Activated T-helper 17 cell treated with anti-CD3 and anti-CD28 coated beads, Interleukin-2, amount 50 U/mL, for 72 hours (primary cell): Measurements from ENCODE around the gene FOXN1. TPM values are rescaled to one million over a fixed set of nuclear protein-coding genes. Genes with fewer than 3 reads are reported as not detected.

Experiments
- ATAC-seq: fragments of 150-1000 bp; cut with Tn5 transposase; replicated peaks from 2 replicates; pipeline ENCODE4 v1.10.0; 2021; ENCODE audit warnings: mild to moderate bottlenecking, moderate library complexity
- H3K27ac Mint-ChIP-seq: one replicate; pipeline ENCODE4 v1.8.0; 2022; ENCODE audit warnings: mixed read lengths
- H3K27me3 Mint-ChIP-seq: one replicate; pipeline ENCODE4 v1.8.0; 2022; ENCODE audit warnings: mixed read lengths
- H3K36me3 Mint-ChIP-seq: one replicate; pipeline ENCODE4 v1.8.0; 2022; ENCODE audit warnings: low read depth, mild to moderate bottlenecking, mixed read lengths
- H3K4me1 Mint-ChIP-seq: one replicate; pipeline ENCODE4 v1.8.0; 2022; ENCODE audit warnings: mixed read lengths
- H3K4me3 Mint-ChIP-seq: one replicate; pipeline ENCODE4 v1.8.0; 2022; ENCODE audit warnings: mild to moderate bottlenecking, mixed read lengths
- H3K9me3 Mint-ChIP-seq: one replicate; pipeline ENCODE4 v1.8.0; 2022; ENCODE audit warnings: mixed read lengths
- total RNA-seq, 2 donors: library from RNA; stranded (reverse); gene quantifications; one replicate each; pipeline ENCODE4 v1.2.3, GENCODE V29; 2022

The FOXN1 gene
- total RNA-seq, 2 donors from 2014 or later: not detected

DNA sequence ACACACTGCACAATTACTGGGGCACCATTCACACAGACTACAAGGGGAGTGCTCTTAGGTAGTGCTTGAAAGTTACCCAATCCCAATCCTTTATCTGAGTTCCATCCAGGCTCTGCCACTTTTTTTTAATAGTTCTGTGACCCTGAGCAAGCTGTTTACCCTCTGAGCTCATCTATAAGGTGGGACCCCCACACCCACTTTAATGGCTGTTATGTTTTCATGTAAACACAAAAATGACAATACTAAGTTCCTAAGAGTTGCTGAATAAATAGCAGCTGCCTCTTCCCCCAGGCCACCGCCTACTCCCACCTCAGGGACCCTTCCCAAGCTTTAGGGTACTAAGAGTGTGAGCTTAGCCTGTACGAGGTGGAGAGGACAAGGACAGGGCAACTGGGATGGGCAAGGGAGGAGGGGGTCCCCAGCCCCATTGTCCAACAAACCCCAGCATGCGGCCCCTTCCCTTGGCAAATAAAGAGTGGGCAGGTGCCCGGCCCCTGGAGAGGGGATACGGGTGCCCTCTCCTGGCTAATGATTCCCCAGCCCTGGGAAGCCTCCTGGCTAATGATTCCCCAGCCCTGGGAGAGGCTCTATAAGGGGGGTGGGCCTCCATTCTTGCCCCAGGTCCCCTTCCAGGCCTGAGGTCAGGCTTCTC is 18.1 kb upstream of the FOXN1 start:
- H3K36me3 Mint-ChIP-seq: no peaks in the 10 kb centered on the region
- ATAC-seq: no peak

DNA sequence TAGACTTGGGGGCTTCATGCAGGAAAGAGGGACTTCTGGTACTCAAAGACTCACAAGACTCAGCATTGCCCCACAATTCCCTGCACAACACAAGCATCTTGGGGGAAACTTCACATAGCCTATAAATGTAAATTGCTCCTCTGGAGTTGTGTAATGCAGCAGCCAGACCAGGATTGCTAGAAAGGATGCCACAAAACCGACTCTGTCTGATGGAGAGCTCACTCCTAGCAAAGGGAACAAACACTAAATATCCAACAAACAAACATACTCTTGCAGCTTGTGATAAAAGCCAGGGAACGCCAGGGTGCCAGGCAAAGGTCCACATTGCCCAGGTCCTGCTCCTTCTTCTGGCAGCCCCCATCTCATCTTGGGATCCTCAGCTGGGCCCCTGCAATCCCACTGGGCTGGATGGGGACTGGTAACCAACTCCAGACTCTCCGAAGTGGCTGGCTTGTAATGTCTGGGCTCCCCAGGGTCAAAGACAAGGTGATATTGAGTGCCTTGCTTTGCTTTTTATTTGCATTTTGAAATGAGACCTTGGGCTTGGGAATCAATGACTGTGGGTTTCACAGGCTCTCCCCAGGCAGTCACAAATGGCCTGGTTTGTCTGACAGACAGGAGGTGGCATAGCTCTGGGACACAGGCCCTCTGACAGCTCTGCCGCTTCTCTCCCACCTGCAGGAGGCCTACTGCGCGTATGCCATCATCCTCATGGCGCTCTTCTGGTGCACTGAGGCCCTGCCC is 17.4 kb upstream of the FOXN1 start:
- no peaks in the 10 kb centered on the region for H3K4me1 Mint-ChIP-seq
- no peaks in the 10 kb centered on the region for H3K9me3 Mint-ChIP-seq
- no peak overlapping the region for H3K4me3 Mint-ChIP-seq
- no peak for ATAC-seq
- peaks cover 5% of the 10 kb centered on the region for H3K27me3 Mint-ChIP-seq
- H3K36me3 Mint-ChIP-seq: no peaks in the 10 kb centered on the region
- no peak overlapping the region for H3K27ac Mint-ChIP-seq

More for the DNA sequence above, 18.1 kb upstream of the FOXN1 start:
- no peak overlapping the region for H3K27ac Mint-ChIP-seq
- H3K9me3 Mint-ChIP-seq: no peaks in the 10 kb centered on the region
- peaks cover 5% of the 10 kb centered on the region for H3K27me3 Mint-ChIP-seq
- H3K4me1 Mint-ChIP-seq: no peaks in the 10 kb centered on the region
- H3K4me3 Mint-ChIP-seq: no peak overlapping the region

DNA sequence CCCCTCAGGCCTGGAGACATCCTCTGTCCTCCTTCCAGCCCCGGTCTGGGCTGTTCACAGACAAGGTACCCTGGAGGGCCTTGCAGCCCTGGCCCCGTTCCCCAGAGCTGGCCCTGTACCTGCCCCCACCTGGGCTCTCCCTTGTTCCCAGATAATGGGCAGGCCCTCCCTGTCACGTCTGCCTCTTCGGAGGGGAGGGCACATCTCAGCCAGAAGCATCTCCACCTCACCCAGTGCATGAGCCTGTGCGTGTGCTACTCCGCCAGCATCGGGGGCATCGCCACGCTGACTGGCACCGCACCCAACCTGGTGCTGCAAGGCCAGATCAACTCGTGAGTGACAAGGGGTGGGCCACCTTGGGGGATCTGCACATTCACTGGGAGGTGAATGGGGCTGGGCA is 14.9 kb upstream of the FOXN1 start:
- Mint-ChIP-seq H3K27me3 (peaks cover 5% of the 10 kb centered on the region), H3K36me3 (no peaks in the 10 kb centered on the region), H3K4me1 (no peaks in the 10 kb centered on the region), H3K27ac (no peak overlapping the region), H3K4me3 (no peak overlapping the region), H3K9me3 (no peaks in the 10 kb centered on the region)
- ATAC-seq: no peak

DNA sequence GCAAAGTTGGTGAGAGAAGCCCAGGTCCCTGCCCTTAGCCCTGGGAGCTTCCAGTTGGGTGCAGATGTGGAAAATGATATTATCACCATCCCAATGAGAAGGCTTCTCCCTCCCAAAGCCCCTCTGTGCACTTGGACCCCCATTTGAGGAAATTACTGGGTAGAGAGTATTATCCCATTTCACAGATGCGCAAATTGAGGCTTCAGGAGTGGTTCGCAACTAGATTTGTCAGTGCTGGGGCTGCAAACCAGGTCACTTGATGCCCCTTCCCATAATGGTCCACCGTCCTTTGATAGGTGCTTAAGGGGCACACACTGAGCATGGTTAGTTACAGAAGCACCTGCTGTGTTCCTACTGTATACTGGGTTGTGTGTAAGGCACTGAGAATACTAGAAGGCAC is 14.3 kb upstream of the FOXN1 start:
- ATAC-seq: no peak
- H3K27me3 Mint-ChIP-seq: peaks cover 5% of the 10 kb centered on the region

DNA sequence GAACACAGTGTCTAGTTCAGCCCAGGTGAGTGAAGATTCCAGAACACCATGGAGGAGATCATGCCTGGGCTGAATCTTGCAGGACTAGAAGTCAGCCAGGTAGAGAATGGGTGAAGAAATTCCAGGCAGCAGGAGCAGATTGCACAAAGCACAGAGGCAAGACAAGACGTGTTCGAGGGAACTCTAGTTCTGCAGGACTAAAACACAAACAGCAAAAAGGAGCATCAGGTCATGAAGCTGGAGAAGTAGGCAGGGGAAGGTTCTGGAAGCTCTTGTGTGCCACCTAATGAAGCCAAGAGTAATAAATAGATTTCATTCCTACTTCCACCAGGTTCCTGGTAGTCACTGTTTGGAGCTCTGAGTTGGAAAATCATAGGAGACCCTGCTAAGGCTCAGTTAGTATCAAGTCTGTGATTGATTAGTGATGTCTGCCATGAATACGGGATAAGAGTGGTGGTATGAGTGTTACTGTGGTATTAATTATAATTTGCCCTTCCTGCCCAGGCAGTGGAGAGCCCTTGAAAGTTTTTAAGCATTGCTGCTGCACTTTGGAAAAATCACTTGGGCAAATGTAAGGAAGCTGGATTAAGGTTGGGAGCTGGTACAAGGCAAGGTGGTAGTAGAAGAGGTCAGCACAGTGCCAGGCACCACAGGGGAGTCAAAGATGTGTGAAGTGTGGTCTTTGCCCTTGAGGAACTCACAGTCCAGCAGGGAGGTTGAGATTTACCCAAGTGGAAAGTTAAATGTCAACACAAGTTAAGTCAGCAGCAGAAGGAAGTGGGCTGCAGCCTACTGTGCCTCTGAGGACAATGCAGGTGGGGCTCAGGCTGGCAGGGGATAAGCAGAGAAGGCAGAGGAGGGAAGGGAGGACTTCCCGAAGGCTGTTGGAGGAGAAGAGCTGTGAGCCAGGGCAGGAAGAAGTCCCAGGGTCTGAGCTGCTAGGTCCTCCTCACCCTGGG is 13.5 kb upstream of the FOXN1 start:
- H3K4me1 Mint-ChIP-seq: no peaks in the 10 kb centered on the region
- no peak for ATAC-seq
- H3K36me3 Mint-ChIP-seq: no peaks in the 10 kb centered on the region
- no peak overlapping the region for H3K4me3 Mint-ChIP-seq
- H3K9me3 Mint-ChIP-seq: no peaks in the 10 kb centered on the region
- H3K27ac Mint-ChIP-seq: no peak overlapping the region
- H3K27me3 Mint-ChIP-seq: peaks cover 5% of the 10 kb centered on the region

More for the DNA sequence above, 14.3 kb upstream of the FOXN1 start:
- Mint-ChIP-seq H3K9me3 (no peaks in the 10 kb centered on the region), H3K27ac (no peak overlapping the region), H3K4me3 (no peak overlapping the region), H3K36me3 (no peaks in the 10 kb centered on the region), H3K4me1 (no peaks in the 10 kb centered on the region)

DNA sequence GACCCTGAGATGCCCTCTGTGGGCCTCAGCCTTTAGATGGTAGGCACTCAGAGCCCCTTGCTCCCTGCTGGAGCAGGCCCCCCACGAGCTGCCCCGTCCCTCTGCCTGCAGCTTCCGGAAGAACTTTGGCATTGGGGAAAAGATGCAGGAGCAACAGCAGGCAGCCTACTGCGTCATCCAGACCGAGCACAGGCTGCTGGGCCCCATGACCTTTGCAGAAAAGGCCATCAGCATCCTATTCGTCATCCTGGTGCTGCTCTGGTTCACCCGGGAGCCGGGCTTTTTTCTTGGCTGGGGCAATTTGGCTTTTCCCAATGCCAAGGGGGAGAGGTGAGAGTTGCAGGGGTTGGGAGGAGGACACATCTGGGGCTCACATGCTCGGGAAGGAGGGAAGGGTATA is 12.7 kb upstream of the FOXN1 start:
- no peak overlapping the region for H3K27ac Mint-ChIP-seq

DNA sequence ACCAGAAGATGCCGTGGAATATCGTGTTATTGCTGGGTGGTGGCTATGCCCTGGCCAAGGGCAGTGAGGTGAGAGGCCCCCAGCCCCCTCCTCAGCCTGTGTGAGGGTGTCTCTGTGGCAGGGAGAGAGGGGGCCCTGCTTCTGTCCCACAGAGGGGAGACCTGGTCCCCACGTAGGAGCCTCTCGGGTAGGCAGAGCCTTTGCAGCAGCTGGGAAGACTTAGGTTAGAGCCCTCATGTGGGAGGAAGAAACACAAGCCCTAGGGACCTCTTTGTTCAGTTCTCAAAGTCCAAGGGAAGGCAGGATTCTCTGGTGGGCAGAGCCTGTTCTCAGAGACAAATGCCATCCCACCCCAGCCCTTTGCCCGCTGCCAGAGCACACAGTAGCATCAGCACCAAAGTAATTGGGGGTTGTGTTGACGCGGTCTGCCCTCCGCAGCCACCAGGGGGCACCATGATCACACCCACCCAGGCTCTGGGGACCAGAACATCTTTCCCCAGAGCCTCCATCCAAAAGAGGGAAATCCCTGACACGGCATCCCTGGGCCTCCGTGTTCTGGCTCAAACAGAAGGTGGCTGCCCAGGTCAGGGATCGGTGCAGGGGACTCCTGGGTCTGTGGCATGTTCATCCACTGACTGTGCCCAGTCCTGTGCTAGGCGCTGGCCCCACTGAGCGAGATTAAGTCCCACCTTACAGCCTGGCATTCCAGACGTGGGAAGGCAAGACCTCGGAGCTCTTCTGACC is 11.5 kb upstream of the FOXN1 start:
- peaks cover 5% of the 10 kb centered on the region for H3K27me3 Mint-ChIP-seq
- H3K4me3 Mint-ChIP-seq: no peak overlapping the region
- ATAC-seq: peak; percentile 87
- H3K27ac Mint-ChIP-seq: no peak overlapping the region
- H3K4me1 Mint-ChIP-seq: no peaks in the 10 kb centered on the region
- no peaks in the 10 kb centered on the region for H3K9me3 Mint-ChIP-seq
- no peaks in the 10 kb centered on the region for H3K36me3 Mint-ChIP-seq

More for the DNA sequence above, 12.7 kb upstream of the FOXN1 start:
- Mint-ChIP-seq H3K36me3 (no peaks in the 10 kb centered on the region), H3K4me3 (no peak overlapping the region), H3K27me3 (peaks cover 5% of the 10 kb centered on the region), H3K4me1 (no peaks in the 10 kb centered on the region), H3K9me3 (no peaks in the 10 kb centered on the region)
- no peak for ATAC-seq

DNA sequence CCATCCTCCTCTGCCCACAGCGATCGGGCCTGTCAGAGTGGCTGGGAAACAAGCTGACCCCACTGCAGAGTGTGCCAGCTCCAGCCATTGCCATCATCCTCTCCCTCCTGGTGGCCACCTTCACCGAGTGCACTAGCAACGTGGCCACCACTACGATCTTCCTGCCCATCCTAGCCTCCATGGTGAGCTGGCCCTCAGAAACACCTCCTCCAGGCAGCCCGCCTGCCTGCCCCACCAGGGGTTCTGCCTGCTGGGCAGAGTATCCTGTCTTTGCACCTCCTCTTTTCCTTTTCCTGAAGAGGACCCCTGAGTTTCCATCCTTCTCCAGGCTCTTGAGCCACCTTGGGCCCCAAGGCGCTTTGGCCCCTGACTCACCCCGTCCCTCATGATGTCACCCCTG is 10.5 kb upstream of the FOXN1 start:
- Mint-ChIP-seq H3K27ac (no peak overlapping the region), H3K36me3 (no peaks in the 10 kb centered on the region), H3K27me3 (peaks cover 5% of the 10 kb centered on the region), H3K4me1 (no peaks in the 10 kb centered on the region), H3K4me3 (no peak overlapping the region), H3K9me3 (no peaks in the 10 kb centered on the region)
- no peak for ATAC-seq

DNA sequence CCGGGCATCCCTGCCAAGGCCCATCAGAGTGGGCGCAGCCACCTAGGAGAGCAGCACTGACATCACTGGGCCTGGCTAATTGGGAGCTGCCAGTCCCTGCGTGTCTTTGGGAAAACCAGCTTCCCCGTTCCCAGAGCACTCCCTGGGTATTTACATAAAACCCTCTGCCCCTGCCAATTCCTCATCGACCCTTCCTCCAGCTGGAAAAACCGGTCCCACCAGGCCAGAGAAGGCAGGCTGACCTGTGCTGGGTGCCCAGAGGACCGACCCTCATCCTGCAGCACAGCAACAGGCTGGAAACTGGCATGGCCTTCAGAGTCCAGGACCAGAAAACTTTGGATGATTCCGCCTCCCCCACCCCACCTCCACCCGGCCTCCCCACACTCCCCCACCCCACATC is 8.2 kb upstream of the FOXN1 start:
- H3K4me1 Mint-ChIP-seq: no peaks in the 10 kb centered on the region
- H3K27ac Mint-ChIP-seq: no peak overlapping the region
- no peaks in the 10 kb centered on the region for H3K9me3 Mint-ChIP-seq
- H3K4me3 Mint-ChIP-seq: no peak overlapping the region
- H3K36me3 Mint-ChIP-seq: no peaks in the 10 kb centered on the region
- no peak for ATAC-seq
- H3K27me3 Mint-ChIP-seq: peaks cover 1% of the 10 kb centered on the region

DNA sequence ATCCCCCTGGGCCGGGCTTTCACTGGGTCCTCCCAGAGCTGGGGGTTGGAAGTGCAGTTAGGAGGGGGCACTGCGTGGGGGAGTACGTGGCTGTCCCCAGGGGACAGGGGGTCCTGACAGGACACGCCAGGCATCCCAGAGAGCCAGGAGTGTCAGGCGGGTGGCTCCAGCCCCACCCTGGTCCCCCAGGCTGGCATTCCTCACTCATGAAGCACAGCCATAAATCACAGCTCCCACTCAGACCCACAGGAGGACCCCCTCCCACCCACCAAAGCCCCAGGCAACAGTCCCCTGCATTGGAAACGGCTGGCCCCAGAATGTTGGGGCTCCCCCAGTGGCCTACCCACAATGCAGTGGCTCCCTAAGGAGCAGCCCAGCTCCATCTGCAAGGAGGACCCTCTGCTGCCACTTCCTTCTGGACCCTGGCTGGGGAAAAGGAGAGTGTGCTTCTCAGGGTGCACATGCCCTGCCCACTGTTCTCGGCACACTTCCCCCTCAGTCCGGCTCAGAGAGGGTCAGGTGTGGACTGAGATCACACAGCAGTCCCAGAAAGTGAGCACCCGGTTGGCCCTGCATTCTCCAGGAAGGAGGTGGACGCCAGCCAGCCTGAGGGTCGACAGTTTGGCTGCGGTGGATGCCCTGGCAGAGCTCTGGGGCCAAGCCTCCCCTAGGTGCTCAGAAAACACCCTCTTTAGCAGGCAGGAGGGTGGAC is 7.3 kb upstream of the FOXN1 start:
- H3K27ac Mint-ChIP-seq: no peak overlapping the region
- ATAC-seq: no peak
- no peak overlapping the region for H3K4me3 Mint-ChIP-seq
- no peaks in the 10 kb centered on the region for H3K4me1 Mint-ChIP-seq
- H3K9me3 Mint-ChIP-seq: no peaks in the 10 kb centered on the region
- H3K36me3 Mint-ChIP-seq: no peaks in the 10 kb centered on the region
- H3K27me3 Mint-ChIP-seq: no peaks in the 10 kb centered on the region

DNA sequence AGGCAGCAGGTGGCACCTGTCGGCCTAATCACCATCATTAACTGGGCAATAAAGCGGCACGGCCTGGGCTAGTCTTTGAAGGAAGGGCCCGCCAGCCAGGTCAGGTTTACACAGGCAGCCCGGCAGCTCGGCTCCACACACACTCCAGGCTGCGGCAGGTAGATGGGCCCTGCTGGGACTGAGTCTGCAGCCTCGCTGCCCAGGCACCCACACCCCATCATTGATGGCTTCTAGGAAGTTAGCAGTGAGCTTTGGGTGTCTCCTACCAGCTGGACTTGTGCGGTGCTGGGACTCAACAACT is 6.8 kb upstream of the FOXN1 start:
- Mint-ChIP-seq H3K27me3 (no peaks in the 10 kb centered on the region), H3K36me3 (no peaks in the 10 kb centered on the region), H3K4me1 (no peaks in the 10 kb centered on the region), H3K4me3 (no peak overlapping the region), H3K27ac (no peak overlapping the region), H3K9me3 (no peaks in the 10 kb centered on the region)
- no peak for ATAC-seq

DNA sequence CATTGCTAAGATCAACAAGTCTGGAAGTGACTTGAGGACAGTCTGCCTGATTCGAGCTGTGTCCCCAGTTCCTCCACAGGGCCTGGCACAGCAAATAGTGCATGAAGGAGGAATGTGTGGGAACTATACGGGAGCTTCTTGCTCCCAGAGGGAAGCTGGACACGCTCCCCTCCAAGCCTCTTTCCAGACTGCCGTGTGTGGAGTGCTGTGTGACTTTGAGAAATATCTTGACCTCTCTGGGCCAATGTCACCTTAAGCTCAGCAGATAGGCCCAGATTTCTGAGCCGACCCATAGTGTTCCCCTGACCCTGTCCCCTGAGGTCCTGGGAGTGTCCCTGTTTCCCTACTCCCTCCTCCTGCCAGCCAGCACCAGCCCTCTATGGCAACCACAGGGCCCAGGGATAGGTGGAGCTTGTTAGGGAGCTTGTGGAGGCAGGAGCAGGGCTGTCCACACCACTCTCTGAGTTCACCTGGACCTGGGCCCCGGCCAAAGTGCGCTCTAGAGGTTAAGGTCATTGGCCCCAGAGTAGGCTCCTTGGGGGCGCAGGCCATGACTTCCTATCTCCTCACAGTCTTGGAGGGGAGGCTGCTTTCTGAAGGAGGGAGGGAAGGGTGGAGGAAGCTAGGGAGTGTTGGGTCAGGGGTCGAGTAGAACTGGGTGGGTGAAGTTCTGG is 6.3 kb upstream of the FOXN1 start:
- Mint-ChIP-seq H3K27ac (no peak overlapping the region), H3K36me3 (no peaks in the 10 kb centered on the region), H3K9me3 (no peaks in the 10 kb centered on the region), H3K4me3 (no peak overlapping the region), H3K4me1 (no peaks in the 10 kb centered on the region), H3K27me3 (peaks cover 2% of the 10 kb centered on the region)
- ATAC-seq: no peak

DNA sequence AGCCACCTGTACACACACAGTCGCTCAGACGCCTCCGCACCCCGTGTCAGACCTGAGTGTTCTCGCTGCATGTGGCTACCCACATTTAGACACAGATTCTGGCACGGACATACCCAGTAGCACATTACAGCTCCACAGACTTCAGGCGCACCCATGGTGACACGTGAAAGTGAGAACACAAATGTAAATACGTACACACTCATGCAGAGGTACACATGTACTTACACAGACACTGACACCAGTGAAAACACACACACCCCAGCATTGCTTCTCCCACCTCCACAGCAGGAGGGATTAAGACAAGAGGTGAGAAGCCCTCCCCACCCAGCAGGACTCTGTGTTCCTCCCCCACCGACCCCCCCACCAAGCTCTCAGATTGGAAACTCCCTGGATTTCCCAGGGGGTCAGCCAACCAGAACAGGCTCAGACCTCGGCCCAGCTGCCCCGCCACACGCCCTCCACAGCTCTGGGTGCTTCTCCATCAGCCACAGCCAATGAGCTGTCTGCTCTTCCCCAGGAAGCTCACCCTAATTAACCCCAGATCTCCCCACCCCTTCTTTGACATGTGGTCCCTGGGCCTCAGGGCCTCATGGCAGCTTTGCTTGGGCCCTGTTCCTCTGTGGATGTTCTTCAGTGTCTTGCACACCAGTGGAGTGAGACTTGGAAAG is 5.3 kb upstream of the FOXN1 start:
- H3K36me3 Mint-ChIP-seq: no peaks in the 10 kb centered on the region
- H3K27me3 Mint-ChIP-seq: peaks cover 10% of the 10 kb centered on the region
- H3K4me3 Mint-ChIP-seq: no peak overlapping the region
- H3K9me3 Mint-ChIP-seq: no peaks in the 10 kb centered on the region
- ATAC-seq: no peak
- no peaks in the 10 kb centered on the region for H3K4me1 Mint-ChIP-seq
- no peak overlapping the region for H3K27ac Mint-ChIP-seq
